OCI-LY3 (cell line): Measurements from ENCODE around the gene DAG1.

ENCODE experiments used
- H2AFZ ChIP-seq: fragments of 200-600, 300-600 bp; shearing (Covaris generic); 2 replicates; pipeline ENCODE4 v1.6.0; 2014; ENCODE audit warnings: antibody characterized with exemption, low read depth, low read length
- H3K27ac ChIP-seq: fragments of 200-600, 300-600 bp; sonication (generic); 2 replicates; pipeline ENCODE4 v1.5.1; 2014; ENCODE audit warnings: mild to moderate bottlenecking, low read length, moderate library complexity, mixed read lengths
- H3K27me3 ChIP-seq: fragments of 200-600, 300-600 bp; sonication (generic); 2 replicates; pipeline ENCODE4 v1.6.1; 2014; ENCODE audit warnings: low read depth, low read length, mixed read lengths
- H3K36me3 ChIP-seq: fragments of 200-600, 300-600 bp; sonication (generic); replicated peaks from 2 replicates; pipeline ENCODE3; 2014; ENCODE audit warnings: low read depth, low read length, mixed read lengths
- H3K4me1 ChIP-seq: fragments of 300-600, 200-600 bp; sonication (generic); 2 replicates; pipeline ENCODE4 v1.6.1; 2014; ENCODE audit warnings: low read length, mixed read lengths
- H3K4me2 ChIP-seq: fragments of 200-600, 300-600 bp; sonication (generic); 2 replicates; pipeline ENCODE4 v1.6.1; 2014; ENCODE audit warnings: low read length, mixed read lengths
- H3K4me3 ChIP-seq: fragments of 300-600, 200-600 bp; sonication (generic); 2 replicates; pipeline ENCODE4 v1.5.1; 2014; ENCODE audit warnings: antibody characterized with exemption, mild to moderate bottlenecking, low read length, moderate library complexity
- H3K79me2 ChIP-seq: fragments of 300-600, 200-600 bp; shearing (Covaris generic); 2 replicates; pipeline ENCODE4 v1.6.1; 2014; ENCODE audit warnings: mild to moderate bottlenecking, low read length, mixed read lengths
- H3K9ac ChIP-seq: fragments of 300-600, 200-600 bp; shearing (Covaris generic); 2 replicates; pipeline ENCODE4 v1.6.0; 2014; ENCODE audit warnings: mild to moderate bottlenecking, low read length, moderate library complexity
- H3K9me3 ChIP-seq: fragments of 200-600, 300-600 bp; shearing (Covaris generic); 2 replicates; pipeline ENCODE4 v1.6.1; 2014; ENCODE audit warnings: low read length, mixed read lengths; ENCODE audit not compliant: insufficient read depth
- H4K20me1 ChIP-seq: fragments of 200-600, 300-600 bp; sonication (generic); 2 replicates; pipeline ENCODE4 v1.6.1; 2016; ENCODE audit warnings: low read length, mixed read lengths; ENCODE audit not compliant: insufficient read depth
- EZH2phosphoT487 ChIP-seq: fragments of 200-600 bp; shearing (Covaris generic); IDR thresholded peaks from 2 replicates; pipeline ENCODE4 v1.6.1; 2018; ENCODE audit warnings: antibody characterized with exemption, mixed run types, low read depth
- TF ChIP-seq, protein P1 (sequence below): fragments of 200-600, 300-600 bp; sonication (generic); IDR thresholded peaks from 2 replicates; pipeline ENCODE4 v1.5.1; 2014; ENCODE audit warnings: antibody characterized with exemption, low read length, low read depth

Gene DAG1

DNA sequence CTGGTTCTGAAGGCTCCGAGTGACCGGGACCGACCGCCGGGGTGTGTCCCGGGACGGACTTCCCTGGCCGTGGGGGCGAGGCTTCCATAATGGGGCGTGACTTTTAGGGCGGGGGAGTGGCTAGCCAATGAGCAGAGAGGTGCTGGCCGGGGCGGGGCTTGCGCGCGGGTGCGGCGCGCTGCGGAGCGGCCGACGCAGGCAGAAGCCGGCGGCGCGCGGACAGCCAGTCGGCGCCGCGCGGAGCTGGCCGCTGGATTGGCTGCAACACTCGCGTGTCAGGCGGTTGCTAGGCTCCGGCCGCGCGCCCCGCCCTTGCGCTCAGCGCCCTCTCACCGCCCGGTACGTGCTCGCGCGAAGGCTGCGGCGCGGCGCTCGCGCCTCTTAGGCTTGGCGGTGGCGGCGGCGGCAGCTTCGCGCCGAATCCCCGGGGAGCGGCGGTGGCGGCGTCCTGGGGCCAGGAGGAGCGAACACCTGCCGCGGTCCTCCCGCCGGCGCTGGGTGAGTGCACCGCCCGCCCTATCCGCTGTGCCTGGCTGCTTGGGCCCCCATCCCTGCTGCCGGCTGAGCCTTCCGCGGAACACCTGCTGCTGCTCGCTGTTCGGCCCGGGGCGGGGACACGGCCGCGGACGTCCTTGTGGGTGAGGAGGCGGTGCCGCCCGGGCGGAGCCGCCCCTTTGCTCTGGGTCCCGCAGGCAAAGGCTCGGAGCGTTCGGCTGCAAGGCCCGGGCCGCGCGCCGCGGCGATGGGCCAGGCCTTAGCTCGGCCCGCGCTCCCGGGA, at the start of gene DAG1:
TSS of gene DAG1 (plus strand) at position 332 of the 778 bp plus-strand sequence. CDS start 40,268 bp downstream, outside the sequence.
- TF ChIP-seq, protein P1, sequence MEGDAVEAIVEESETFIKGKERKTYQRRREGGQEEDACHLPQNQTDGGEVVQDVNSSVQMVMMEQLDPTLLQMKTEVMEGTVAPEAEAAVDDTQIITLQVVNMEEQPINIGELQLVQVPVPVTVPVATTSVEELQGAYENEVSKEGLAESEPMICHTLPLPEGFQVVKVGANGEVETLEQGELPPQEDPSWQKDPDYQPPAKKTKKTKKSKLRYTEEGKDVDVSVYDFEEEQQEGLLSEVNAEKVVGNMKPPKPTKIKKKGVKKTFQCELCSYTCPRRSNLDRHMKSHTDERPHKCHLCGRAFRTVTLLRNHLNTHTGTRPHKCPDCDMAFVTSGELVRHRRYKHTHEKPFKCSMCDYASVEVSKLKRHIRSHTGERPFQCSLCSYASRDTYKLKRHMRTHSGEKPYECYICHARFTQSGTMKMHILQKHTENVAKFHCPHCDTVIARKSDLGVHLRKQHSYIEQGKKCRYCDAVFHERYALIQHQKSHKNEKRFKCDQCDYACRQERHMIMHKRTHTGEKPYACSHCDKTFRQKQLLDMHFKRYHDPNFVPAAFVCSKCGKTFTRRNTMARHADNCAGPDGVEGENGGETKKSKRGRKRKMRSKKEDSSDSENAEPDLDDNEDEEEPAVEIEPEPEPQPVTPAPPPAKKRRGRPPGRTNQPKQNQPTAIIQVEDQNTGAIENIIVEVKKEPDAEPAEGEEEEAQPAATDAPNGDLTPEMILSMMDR, result no peak
- TF ChIP-seq EZH2phosphoT487, result no peak
- peak within 1 kb of the TSS; percentile 97 for H3K4me2 ChIP-seq
- no peaks in the 10 kb centered on the region for H3K36me3 ChIP-seq
- H3K9me3 ChIP-seq, result no peaks in the 10 kb centered on the region
- peaks cover 32% of the 10 kb centered on the region for H3K79me2 ChIP-seq
- no peaks in the 10 kb centered on the region for H3K27me3 ChIP-seq
- peaks cover 16% of the 10 kb centered on the region for H3K4me1 ChIP-seq
- H3K9ac ChIP-seq, result peak within 1 kb of the TSS; percentile 86
- H3K4me3 ChIP-seq, result peak within 1 kb of the TSS; percentile 83
- H4K20me1 ChIP-seq, result peaks cover 11% of the 10 kb centered on the region; the same call in 1 of the 2 replicates
- H3K27ac ChIP-seq, result peak within 1 kb of the TSS; percentile 78
- H2AFZ ChIP-seq, result peak within 1 kb of the TSS; percentile 96

DNA sequence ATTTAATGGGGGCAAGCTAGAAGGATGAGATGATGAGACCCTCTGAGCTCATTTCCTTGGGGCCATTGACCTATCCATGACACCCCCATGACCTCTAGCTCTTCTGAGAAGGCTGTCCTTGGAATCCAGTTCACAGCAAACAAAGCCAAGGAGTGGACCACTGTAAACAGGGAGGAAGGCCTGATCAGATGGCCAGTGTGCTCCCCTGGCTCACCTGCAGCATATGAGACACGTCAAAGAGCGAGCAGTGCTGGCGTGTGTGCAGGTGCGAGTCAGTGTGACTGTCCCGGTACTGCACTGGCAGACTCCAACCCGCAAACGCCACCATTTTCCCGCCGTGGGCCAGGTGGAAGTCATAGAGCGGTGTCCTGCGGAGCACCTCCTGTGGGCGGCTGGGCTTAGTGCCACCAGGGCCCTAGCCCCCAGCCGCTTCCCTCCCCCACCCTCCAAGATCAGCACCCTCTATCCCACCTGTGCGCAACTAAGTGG, 48.1 kb upstream of the DAG1 start:
- Histone ChIP-seq H3K4me3 (no peak overlapping the region), H3K4me2 (no peak overlapping the region)

DNA sequence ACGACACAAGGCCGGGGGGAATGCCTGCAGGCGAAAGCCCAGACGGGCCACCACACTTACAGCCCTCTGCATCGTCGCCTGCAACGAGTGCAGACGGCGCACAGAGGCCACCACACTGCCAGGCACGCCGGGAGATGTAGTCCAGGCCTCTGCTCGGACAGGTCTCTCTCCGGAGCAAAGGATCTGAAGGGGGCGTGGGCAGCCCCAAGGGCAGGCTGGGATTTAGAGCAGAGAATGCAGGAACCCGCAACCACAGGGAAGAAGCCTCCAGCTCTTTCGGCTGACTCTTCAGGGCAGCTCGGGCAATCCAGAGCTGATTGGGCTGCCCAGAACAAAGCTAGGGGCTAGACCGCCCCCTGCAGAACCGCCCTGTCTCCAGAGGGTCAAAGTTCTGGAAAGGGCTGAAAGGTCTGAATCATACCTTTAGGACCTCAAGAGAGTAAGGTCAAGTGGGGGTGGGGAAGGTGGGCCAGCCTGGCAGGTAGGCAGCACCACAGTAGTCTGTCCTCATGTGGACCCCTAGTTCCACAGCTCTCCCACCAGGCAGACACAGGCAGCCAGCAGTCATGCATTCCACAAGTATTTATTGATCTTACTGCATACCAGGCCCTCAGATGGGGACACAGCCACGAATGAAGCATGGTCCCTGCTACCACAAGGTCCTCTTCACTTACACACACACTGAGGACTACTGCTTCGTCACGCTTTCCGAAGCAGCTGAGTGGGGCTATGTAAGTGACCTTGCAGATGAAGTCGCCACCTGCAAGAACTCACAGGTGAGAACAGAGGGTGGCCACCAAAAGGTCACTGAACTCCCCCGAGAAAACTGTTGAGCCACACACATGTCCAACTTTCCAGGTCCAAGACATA, 47.5 kb upstream of the DAG1 start, which contains the start of gene AMT:
TSS of gene AMT (minus strand) at position 95 of the 870 bp plus-strand sequence. CDS start at position 72, 23 bp downstream.
- H3K9me3 ChIP-seq, result no peaks in the 10 kb centered on the region
- H3K4me1 ChIP-seq, result no peaks in the 10 kb centered on the region
- no peaks in the 10 kb centered on the region for H3K27me3 ChIP-seq
- no peak within 1 kb of the TSS for H2AFZ ChIP-seq
- no peak within 1 kb of the TSS for H3K9ac ChIP-seq
- no peak within 1 kb of the TSS for H3K4me2 ChIP-seq
- H3K36me3 ChIP-seq, result no peaks in the 10 kb centered on the region
- no peaks in the 10 kb centered on the region for H3K79me2 ChIP-seq
- H4K20me1 ChIP-seq, result no peaks in the 10 kb centered on the region
- H3K27ac ChIP-seq, result no peak within 1 kb of the TSS
- no peak within 1 kb of the TSS for H3K4me3 ChIP-seq
- TF ChIP-seq, protein P1, result no peak
- TF ChIP-seq EZH2phosphoT487, result no peak

More for the DNA sequence above, 48.1 kb upstream of the DAG1 start:
- H3K27me3 ChIP-seq, result no peaks in the 10 kb centered on the region
- H4K20me1 ChIP-seq, result no peaks in the 10 kb centered on the region
- H3K4me1 ChIP-seq, result no peaks in the 10 kb centered on the region
- no peaks in the 10 kb centered on the region for H3K36me3 ChIP-seq
- H3K9me3 ChIP-seq, result no peaks in the 10 kb centered on the region
- no peak overlapping the region for H2AFZ ChIP-seq
- no peak overlapping the region for H3K27ac ChIP-seq
- no peak overlapping the region for H3K9ac ChIP-seq
- TF ChIP-seq, protein P1, result no peak
- TF ChIP-seq EZH2phosphoT487, result no peak
- H3K79me2 ChIP-seq, result no peaks in the 10 kb centered on the region

DNA sequence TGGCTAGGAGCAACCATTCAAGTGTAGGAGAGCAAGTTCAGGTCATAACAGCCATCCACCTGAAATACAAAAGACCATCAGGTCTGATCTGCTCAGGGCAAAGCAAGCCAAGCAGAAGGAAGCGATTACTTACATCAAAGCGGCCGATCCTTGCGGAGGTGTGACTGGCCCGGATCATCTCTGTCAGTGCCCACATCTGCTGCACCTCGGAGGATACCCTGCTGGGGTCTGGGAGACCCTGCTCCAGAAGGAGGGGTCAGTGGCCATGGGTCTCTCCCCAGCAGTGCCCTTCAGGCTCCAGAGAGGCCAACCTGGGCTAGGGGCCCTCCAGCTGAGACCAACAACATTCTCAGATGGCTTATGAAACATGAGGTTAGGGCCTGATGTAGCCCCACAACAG, 45.3 kb upstream of the DAG1 start:
- Histone ChIP-seq H3K27me3 (no peaks in the 10 kb centered on the region), H3K9ac (no peak overlapping the region), H3K4me2 (no peak overlapping the region), H3K9me3 (no peaks in the 10 kb centered on the region), H3K36me3 (no peaks in the 10 kb centered on the region), H3K4me1 (peaks cover 7% of the 10 kb centered on the region; the same call in 1 of the 2 replicates), H3K27ac (no peak overlapping the region), H4K20me1 (no peaks in the 10 kb centered on the region), H3K4me3 (no peak overlapping the region), H2AFZ (no peak overlapping the region), H3K79me2 (no peaks in the 10 kb centered on the region)
- TF ChIP-seq, protein P1, result no peak
- no peak for TF ChIP-seq EZH2phosphoT487
